ENCODE results near the gene USP17L12. TPM values are rescaled to one million over a fixed set of nuclear protein-coding genes. Genes with fewer than 3 reads are reported as not detected.
"Not testable (repeated sequence)": the region's sequence is repeated elsewhere in the genome, so short reads cannot be mapped to it uniquely, and the experiment has no call there.

Gene USP17L12
- total and polyA plus RNA-seq, 2 donors (not counting 1 experiment from before 2014, with no cell fraction given): not detected

GRCh38 chr4:9224596-9224995 lies 4.6 kb downstream of the USP17L12 start, which contains the start of gene USP17L13:
USP17L13 (plus strand) TSS chr4:9224896; CDS start chr4:9224896, 0 bp downstream.
- intact Hi-C loops (cut with micrococcal nuclease); H3K27ac Mint-ChIP-seq; H3K4me1 ChIP-seq (ENCODE audit: control insufficient read depth in 2 of 2, insufficient read depth in 2 of 2, low read length in 2 of 2); H3K4me1 Mint-ChIP-seq; H2AFZ ChIP-seq (ENCODE audit: insufficient read depth, low read depth, low read length, poor library complexity, severe bottlenecking); POLR2A ChIA-PET; H3K27me3 ChIP-seq (replicated peaks in 1 of 4; ENCODE audit: control extremely low read depth in 1 of 4, control insufficient read depth in 3 of 4, insufficient read depth in 4 of 4, low read length in 3 of 4); ATAC-seq (ENCODE audit: low read depth); H3K27ac ChIP-seq (ENCODE audit: low read length in 2 of 2); H3K36me3 ChIP-seq (replicated peaks in 1 of 2; ENCODE audit: control extremely low read depth in 1 of 2, control insufficient read depth in 1 of 2, extremely low read depth in 1 of 2, insufficient read depth in 2 of 2, low read length in 1 of 2); H3K9me3 ChIP-seq (ENCODE audit: control extremely low read depth in 1 of 3, control insufficient read depth in 2 of 3, insufficient read depth in 1 of 3, low read length in 2 of 3); H3K79me2 ChIP-seq (ENCODE audit: control insufficient read depth, insufficient read depth, low read length); H3K4me3 ChIP-seq (ENCODE audit: control extremely low read depth in 1 of 5, extremely low read depth in 1 of 5, insufficient read depth in 1 of 5, low read depth in 2 of 5, low read length in 4 of 5); H4K20me1 ChIP-seq (ENCODE audit: control insufficient read depth, insufficient read depth, low read length, poor library complexity, severe bottlenecking); DNase-seq; H3K4me2 ChIP-seq (replicated peaks; ENCODE audit: low read depth, low read length, poor library complexity, severe bottlenecking); H3K9me3 Mint-ChIP-seq (ENCODE audit: insufficient read depth); H3K9ac ChIP-seq (ENCODE audit: low read length); CTCF ChIA-PET; H3K4me3 Mint-ChIP-seq; H3K27me3 Mint-ChIP-seq: not testable (repeated sequence)
- WGBS (ENCODE audit: insufficient coverage): no CpG with 5 or more reads among the region's 14 CpGs

DNA sequence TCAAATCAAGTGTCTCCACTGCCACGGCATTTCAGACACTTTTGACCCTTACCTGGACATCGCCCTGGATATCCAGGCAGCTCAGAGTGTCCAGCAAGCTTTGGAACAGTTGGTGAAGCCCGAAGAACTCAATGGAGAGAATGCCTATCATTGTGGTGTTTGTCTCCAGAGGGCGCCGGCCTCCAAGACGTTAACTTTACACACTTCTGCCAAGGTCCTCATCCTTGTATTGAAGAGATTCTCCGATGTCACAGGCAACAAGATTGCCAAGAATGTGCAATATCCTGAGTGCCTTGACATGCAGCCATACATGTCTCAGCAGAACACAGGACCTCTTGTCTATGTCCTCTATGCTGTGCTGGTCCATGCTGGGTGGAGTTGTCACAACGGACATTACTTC lies 10.3 kb downstream of the USP17L12 start:
- H3K4me2 ChIP-seq (replicated peaks; ENCODE audit: low read depth, low read length, poor library complexity, severe bottlenecking); H3K9me3 Mint-ChIP-seq (ENCODE audit: insufficient read depth); H3K79me2 ChIP-seq (ENCODE audit: control insufficient read depth, insufficient read depth, low read length); H3K4me1 Mint-ChIP-seq; ATAC-seq (ENCODE audit: low read depth); H3K4me3 Mint-ChIP-seq; H4K20me1 ChIP-seq (ENCODE audit: control insufficient read depth, insufficient read depth, low read length, poor library complexity, severe bottlenecking); H3K27ac Mint-ChIP-seq; H3K27ac ChIP-seq (ENCODE audit: low read length in 2 of 2); POLR2A ChIA-PET; H3K27me3 Mint-ChIP-seq; intact Hi-C loops (cut with micrococcal nuclease); CTCF ChIA-PET; H3K9me3 ChIP-seq (ENCODE audit: control extremely low read depth in 1 of 3, control insufficient read depth in 2 of 3, insufficient read depth in 1 of 3, low read length in 2 of 3); H3K9ac ChIP-seq (ENCODE audit: low read length); H3K27me3 ChIP-seq (replicated peaks in 1 of 4; ENCODE audit: control extremely low read depth in 1 of 4, control insufficient read depth in 3 of 4, insufficient read depth in 4 of 4, low read length in 3 of 4); H3K4me3 ChIP-seq (ENCODE audit: control extremely low read depth in 1 of 5, extremely low read depth in 1 of 5, insufficient read depth in 1 of 5, low read depth in 2 of 5, low read length in 4 of 5); DNase-seq; H3K36me3 ChIP-seq (replicated peaks in 1 of 2; ENCODE audit: control extremely low read depth in 1 of 2, control insufficient read depth in 1 of 2, extremely low read depth in 1 of 2, insufficient read depth in 2 of 2, low read length in 1 of 2); H3K4me1 ChIP-seq (ENCODE audit: control insufficient read depth in 2 of 2, insufficient read depth in 2 of 2, low read length in 2 of 2); H2AFZ ChIP-seq (ENCODE audit: insufficient read depth, low read depth, low read length, poor library complexity, severe bottlenecking): not testable (repeated sequence)
- WGBS (ENCODE audit: insufficient coverage): no CpG with 5 or more reads among the region's 8 CpGs

- H3K4me1 ChIP-seq (ENCODE audit: control insufficient read depth in 2 of 2, insufficient read depth in 2 of 2, low read length in 2 of 2); ATAC-seq (ENCODE audit: low read depth); H3K9ac ChIP-seq (ENCODE audit: low read length); H3K27me3 Mint-ChIP-seq; H3K27ac Mint-ChIP-seq; H3K4me3 Mint-ChIP-seq; H3K27ac ChIP-seq (ENCODE audit: low read length in 2 of 2); H3K4me3 ChIP-seq (ENCODE audit: control extremely low read depth in 1 of 5, extremely low read depth in 1 of 5, insufficient read depth in 1 of 5, low read depth in 2 of 5, low read length in 4 of 5); H3K9me3 ChIP-seq (ENCODE audit: control extremely low read depth in 1 of 3, control insufficient read depth in 2 of 3, insufficient read depth in 1 of 3, low read length in 2 of 3); CTCF ChIA-PET; H2AFZ ChIP-seq (ENCODE audit: insufficient read depth, low read depth, low read length, poor library complexity, severe bottlenecking); H3K4me1 Mint-ChIP-seq; H3K27me3 ChIP-seq (replicated peaks in 1 of 4; ENCODE audit: control extremely low read depth in 1 of 4, control insufficient read depth in 3 of 4, insufficient read depth in 4 of 4, low read length in 3 of 4); H3K4me2 ChIP-seq (replicated peaks; ENCODE audit: low read depth, low read length, poor library complexity, severe bottlenecking); DNase-seq; H3K9me3 Mint-ChIP-seq (ENCODE audit: insufficient read depth); H4K20me1 ChIP-seq (ENCODE audit: control insufficient read depth, insufficient read depth, low read length, poor library complexity, severe bottlenecking); POLR2A ChIA-PET; intact Hi-C loops (cut with micrococcal nuclease); H3K36me3 ChIP-seq (replicated peaks in 1 of 2; ENCODE audit: control extremely low read depth in 1 of 2, control insufficient read depth in 1 of 2, extremely low read depth in 1 of 2, insufficient read depth in 2 of 2, low read length in 1 of 2); H3K79me2 ChIP-seq (ENCODE audit: control insufficient read depth, insufficient read depth, low read length): not testable (repeated sequence)
- no CpG with 5 or more reads among the region's 15 CpGs for WGBS (ENCODE audit: insufficient coverage)
Measured at GRCh38 chr4:9234085-9234484, 14.1 kb downstream of the USP17L12 start, which contains the start of gene USP17L15. USP17L15 (plus strand) TSS chr4:9234385; CDS start chr4:9234385, 0 bp downstream.

DNA sequence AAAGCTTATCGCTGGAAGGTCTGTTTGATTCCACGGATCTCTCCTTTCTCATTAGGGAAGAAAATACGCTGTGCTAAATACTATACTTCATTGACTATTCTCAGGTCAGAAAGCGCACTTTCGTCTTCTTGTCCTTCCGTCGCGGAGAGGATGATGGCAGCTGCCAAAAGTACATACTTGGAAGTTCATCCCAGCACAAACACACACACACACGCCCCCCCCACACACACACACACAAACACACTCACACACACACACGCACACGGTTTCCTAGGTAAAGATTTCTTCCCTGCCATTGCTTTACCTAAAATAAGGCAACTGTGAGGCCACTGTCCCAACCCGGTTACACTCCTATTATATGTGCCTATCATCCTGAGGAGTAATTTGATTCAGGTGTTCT lies 18.5 kb downstream of the USP17L12 start:
- CTCF ChIA-PET, H3K27me3 Mint-ChIP-seq: not testable (repeated sequence)

More for the DNA sequence above, 18.5 kb downstream of the USP17L12 start:
- H3K27ac Mint-ChIP-seq; H3K4me1 ChIP-seq (ENCODE audit: control insufficient read depth in 2 of 2, insufficient read depth in 2 of 2, low read length in 2 of 2); H4K20me1 ChIP-seq (ENCODE audit: control insufficient read depth, insufficient read depth, low read length, poor library complexity, severe bottlenecking); H3K4me1 Mint-ChIP-seq; H3K27me3 ChIP-seq (replicated peaks in 1 of 4; ENCODE audit: control extremely low read depth in 1 of 4, control insufficient read depth in 3 of 4, insufficient read depth in 4 of 4, low read length in 3 of 4); H3K9me3 ChIP-seq (ENCODE audit: control extremely low read depth in 1 of 3, control insufficient read depth in 2 of 3, insufficient read depth in 1 of 3, low read length in 2 of 3); H2AFZ ChIP-seq (ENCODE audit: insufficient read depth, low read depth, low read length, poor library complexity, severe bottlenecking); H3K36me3 ChIP-seq (replicated peaks in 1 of 2; ENCODE audit: control extremely low read depth in 1 of 2, control insufficient read depth in 1 of 2, extremely low read depth in 1 of 2, insufficient read depth in 2 of 2, low read length in 1 of 2); H3K79me2 ChIP-seq (ENCODE audit: control insufficient read depth, insufficient read depth, low read length); H3K9me3 Mint-ChIP-seq (ENCODE audit: insufficient read depth); intact Hi-C loops (cut with micrococcal nuclease); ATAC-seq (ENCODE audit: low read depth); H3K9ac ChIP-seq (ENCODE audit: low read length); H3K4me3 ChIP-seq (ENCODE audit: control extremely low read depth in 1 of 5, extremely low read depth in 1 of 5, insufficient read depth in 1 of 5, low read depth in 2 of 5, low read length in 4 of 5); POLR2A ChIA-PET; H3K27ac ChIP-seq (ENCODE audit: low read length in 2 of 2); H3K4me2 ChIP-seq (replicated peaks; ENCODE audit: low read depth, low read length, poor library complexity, severe bottlenecking); H3K4me3 Mint-ChIP-seq: not testable (repeated sequence)
- DNase-seq: peak; percentile 0
- no CpG with 5 or more reads among the region's 12 CpGs for whole genome bisulfite sequencing (ENCODE audit: insufficient coverage)
